ENCODE data around the gene GPR34.
A peak's percentile ranks its signal among the peaks of the same experiment; 100 is the strongest.
"Not testable (repeated sequence)": the region's sequence is repeated elsewhere in the genome, so short reads cannot be mapped to it uniquely, and the experiment has no call there.

GPR34 gene, protein sequence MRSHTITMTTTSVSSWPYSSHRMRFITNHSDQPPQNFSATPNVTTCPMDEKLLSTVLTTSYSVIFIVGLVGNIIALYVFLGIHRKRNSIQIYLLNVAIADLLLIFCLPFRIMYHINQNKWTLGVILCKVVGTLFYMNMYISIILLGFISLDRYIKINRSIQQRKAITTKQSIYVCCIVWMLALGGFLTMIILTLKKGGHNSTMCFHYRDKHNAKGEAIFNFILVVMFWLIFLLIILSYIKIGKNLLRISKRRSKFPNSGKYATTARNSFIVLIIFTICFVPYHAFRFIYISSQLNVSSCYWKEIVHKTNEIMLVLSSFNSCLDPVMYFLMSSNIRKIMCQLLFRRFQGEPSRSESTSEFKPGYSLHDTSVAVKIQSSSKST

GRCh38 chrX:41688835-41689234, at the start of gene GPR34:
GPR34 (plus strand) TSS chrX:41688973; CDS start chrX:41695634, 6,661 bp downstream.
- H3K9me3 Mint-ChIP-seq = no peaks in the 10 kb centered on the region
- H3K4me3 Mint-ChIP-seq = no peak within 1 kb of the TSS
- H3K27me3 Mint-ChIP-seq (ENCODE audit: low read depth) = no peaks in the 10 kb centered on the region
- H3K36me3 Mint-ChIP-seq (ENCODE audit: low read depth) = peaks cover 4% of the 10 kb centered on the region
- H3K27ac Mint-ChIP-seq = peak within 1 kb of the TSS; percentile 52
- DNase-seq (ENCODE audit: low spot score) = no peak
- peaks cover 25% of the 10 kb centered on the region for H3K4me1 Mint-ChIP-seq (ENCODE audit: low read depth)

DNA sequence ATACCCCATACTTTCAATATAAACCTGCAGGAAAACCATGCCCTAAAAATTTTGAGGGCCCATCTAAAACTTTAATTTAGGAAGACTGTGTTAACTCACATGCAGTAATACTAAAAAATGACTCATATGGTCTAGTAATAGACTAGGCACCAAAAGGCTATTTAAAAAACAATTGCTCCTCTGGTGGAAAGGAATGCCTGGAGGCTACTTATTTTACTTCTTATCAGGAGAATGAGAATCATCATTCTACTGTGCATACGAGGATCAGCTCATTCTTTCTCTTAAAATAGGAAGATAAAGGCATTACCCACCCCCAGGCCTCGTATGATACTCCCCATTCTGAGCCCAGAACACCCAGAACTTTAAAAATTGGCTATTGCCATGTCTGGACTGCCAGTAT, 42.6 kb upstream of the GPR34 start:
- not testable (repeated sequence) for H3K4me3 Mint-ChIP-seq; DNase-seq (ENCODE audit: low spot score); H3K4me1 Mint-ChIP-seq (ENCODE audit: low read depth); H3K27ac Mint-ChIP-seq; H3K27me3 Mint-ChIP-seq (ENCODE audit: low read depth)
- H3K9me3 Mint-ChIP-seq = peaks cover 31% of the 10 kb centered on the region
- H3K36me3 Mint-ChIP-seq (ENCODE audit: low read depth) = peaks cover 37% of the 10 kb centered on the region

- H3K4me3 Mint-ChIP-seq = no peak overlapping the region
- DNase-seq (ENCODE audit: low spot score) = no peak
- peaks cover 44% of the 10 kb centered on the region for H3K36me3 Mint-ChIP-seq (ENCODE audit: low read depth)
- no peak overlapping the region for H3K27ac Mint-ChIP-seq
- H3K9me3 Mint-ChIP-seq = peaks cover 10% of the 10 kb centered on the region
- H3K27me3 Mint-ChIP-seq (ENCODE audit: low read depth) = no peaks in the 10 kb centered on the region
- H3K4me1 Mint-ChIP-seq (ENCODE audit: low read depth) = peaks cover under 1% of the 10 kb centered on the region
Measured at GRCh38 chrX:41653125-41653524, 35.6 kb upstream of the GPR34 start.

DNA sequence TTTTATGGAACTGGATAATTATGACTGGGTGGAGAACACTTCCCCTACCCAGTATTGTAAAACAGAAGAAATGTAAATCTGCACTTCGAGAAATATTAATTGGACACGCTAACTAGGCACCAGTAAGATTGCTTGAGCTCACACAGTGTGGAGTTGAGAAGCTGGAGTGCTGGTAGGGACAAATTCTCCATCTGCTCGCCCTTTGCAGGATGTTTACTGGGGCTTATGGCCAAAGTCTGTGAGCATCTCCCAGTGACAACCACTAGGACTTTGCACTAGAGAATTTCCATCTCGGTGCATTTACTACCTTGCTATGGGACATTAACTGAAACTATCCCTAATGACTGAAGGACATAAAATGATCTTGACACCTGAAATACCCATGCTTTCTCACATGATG, 33.7 kb upstream of the GPR34 start:
- no peak for DNase-seq (ENCODE audit: low spot score)
- peaks cover 8% of the 10 kb centered on the region for H3K4me1 Mint-ChIP-seq (ENCODE audit: low read depth)
- H3K27me3 Mint-ChIP-seq (ENCODE audit: low read depth) = no peaks in the 10 kb centered on the region
- no peak overlapping the region for H3K4me3 Mint-ChIP-seq
- H3K9me3 Mint-ChIP-seq = no peaks in the 10 kb centered on the region
- H3K36me3 Mint-ChIP-seq (ENCODE audit: low read depth) = peaks cover 41% of the 10 kb centered on the region
- no peak overlapping the region for H3K27ac Mint-ChIP-seq

GRCh38 chrX:41655631-41656030, 33.1 kb upstream of the GPR34 start:
- Mint-ChIP-seq H3K27me3 (ENCODE audit: low read depth) (no peaks in the 10 kb centered on the region), H3K27ac (no peak overlapping the region), H3K4me1 (ENCODE audit: low read depth) (peaks cover 8% of the 10 kb centered on the region), H3K36me3 (ENCODE audit: low read depth) (peaks cover 41% of the 10 kb centered on the region), H3K4me3 (no peak overlapping the region), H3K9me3 (no peaks in the 10 kb centered on the region)
- no peak for DNase-seq (ENCODE audit: low spot score)

DNA sequence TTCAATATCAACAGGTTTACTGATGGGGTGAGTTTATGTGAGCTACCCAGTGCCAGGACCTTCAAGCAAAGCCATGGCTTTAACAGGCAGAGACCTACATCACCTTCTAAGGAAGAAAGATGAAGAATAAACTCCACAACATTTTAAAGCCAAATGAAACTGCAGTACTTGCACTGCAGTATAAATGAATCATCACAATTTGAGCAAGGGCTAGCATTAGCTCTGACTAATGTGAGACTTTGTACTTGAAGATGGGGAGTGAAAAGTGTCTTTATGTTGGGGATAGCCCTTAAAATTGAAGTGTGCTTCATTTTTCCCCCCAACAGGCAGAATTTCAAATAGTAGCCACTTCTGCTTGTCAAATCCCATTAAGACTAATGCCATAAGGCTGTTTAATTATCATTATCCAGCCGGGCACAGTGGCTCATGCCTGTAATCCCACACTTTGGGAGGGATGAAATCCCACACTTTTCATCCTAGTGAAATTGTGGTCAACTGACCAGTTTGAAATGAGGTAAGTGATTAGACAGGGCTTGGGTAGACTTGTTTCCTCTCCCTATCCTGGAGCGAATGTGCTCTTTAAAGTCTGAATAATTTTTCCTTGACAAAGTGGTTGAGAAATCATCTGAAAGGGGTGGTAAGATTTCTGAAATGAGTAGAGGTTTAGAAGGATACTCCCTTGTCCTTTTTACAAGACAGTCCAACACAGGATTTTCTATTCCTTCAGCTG, 27.2 kb upstream of the GPR34 start:
- H3K36me3 Mint-ChIP-seq (ENCODE audit: low read depth) = peaks cover 26% of the 10 kb centered on the region

DNA sequence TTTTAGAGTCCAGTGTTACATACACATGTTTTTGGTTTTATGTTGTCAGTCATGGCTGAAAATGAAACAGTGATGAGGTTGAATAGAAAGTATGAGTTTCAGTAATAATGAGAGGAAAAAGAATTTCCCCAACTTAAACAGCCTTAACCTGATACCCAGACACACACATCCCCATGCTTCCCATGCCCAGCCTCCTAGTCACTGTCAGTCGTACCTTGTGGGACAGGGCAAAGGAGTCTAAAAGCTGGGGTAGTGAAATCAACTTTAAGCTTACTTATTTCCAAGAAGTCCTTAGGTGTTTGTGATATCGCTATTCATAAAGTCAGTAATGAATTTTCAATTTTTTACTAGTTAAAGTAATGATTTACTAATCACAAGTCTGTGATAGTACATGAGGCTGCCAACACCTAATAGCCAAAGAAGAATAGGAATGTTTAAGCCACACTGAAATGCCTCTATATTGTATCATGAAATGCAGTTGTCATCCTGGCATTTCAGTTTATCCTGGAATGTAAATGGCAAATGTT, 24.3 kb upstream of the GPR34 start:
- no peak overlapping the region for H3K27ac Mint-ChIP-seq
- DNase-seq (ENCODE audit: low spot score) = peak; percentile 17
- H3K4me3 Mint-ChIP-seq = no peak overlapping the region
- no peaks in the 10 kb centered on the region for H3K9me3 Mint-ChIP-seq
- peaks cover 22% of the 10 kb centered on the region for H3K4me1 Mint-ChIP-seq (ENCODE audit: low read depth)
- peaks cover 14% of the 10 kb centered on the region for H3K36me3 Mint-ChIP-seq (ENCODE audit: low read depth)
- H3K27me3 Mint-ChIP-seq (ENCODE audit: low read depth) = no peaks in the 10 kb centered on the region

More for the DNA sequence above, 27.2 kb upstream of the GPR34 start:
- DNase-seq (ENCODE audit: low spot score) = no peak
- H3K27me3 Mint-ChIP-seq (ENCODE audit: low read depth) = no peaks in the 10 kb centered on the region
- H3K27ac Mint-ChIP-seq = no peak overlapping the region
- H3K4me3 Mint-ChIP-seq = no peak overlapping the region
- H3K9me3 Mint-ChIP-seq = no peaks in the 10 kb centered on the region
- H3K4me1 Mint-ChIP-seq (ENCODE audit: low read depth) = peaks cover 20% of the 10 kb centered on the region

GRCh38 chrX:41664908-41665307, 23.9 kb upstream of the GPR34 start:
- H3K27me3 Mint-ChIP-seq (ENCODE audit: low read depth) = no peaks in the 10 kb centered on the region
- no peak for DNase-seq (ENCODE audit: low spot score)
- H3K27ac Mint-ChIP-seq = no peak overlapping the region
- peaks cover 22% of the 10 kb centered on the region for H3K4me1 Mint-ChIP-seq (ENCODE audit: low read depth)
- H3K9me3 Mint-ChIP-seq = no peaks in the 10 kb centered on the region
- H3K4me3 Mint-ChIP-seq = no peak overlapping the region
- H3K36me3 Mint-ChIP-seq (ENCODE audit: low read depth) = peaks cover 17% of the 10 kb centered on the region

DNA sequence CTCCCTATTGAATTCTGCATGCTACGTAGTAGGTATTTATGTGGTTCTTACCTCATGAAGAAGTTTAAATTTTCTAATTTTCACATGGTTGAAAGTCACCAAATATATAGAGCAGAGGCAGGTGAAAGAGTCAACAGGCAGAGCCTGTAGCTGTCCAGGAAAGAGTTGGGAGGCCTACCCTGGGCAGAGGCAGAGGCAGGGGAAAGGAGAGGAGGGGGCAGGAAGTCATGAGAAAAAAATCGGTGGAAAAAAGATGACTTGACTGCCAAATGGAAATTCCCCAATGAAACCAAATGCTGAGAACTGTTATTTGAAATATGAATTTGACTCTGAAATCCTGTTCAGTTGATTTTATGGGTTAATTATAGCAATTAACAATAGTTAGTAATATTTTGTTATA, 23.1 kb upstream of the GPR34 start:
- Mint-ChIP-seq H3K4me3 (no peak overlapping the region), H3K4me1 (ENCODE audit: low read depth) (peaks cover 22% of the 10 kb centered on the region), H3K27ac (peak overlapping the region; percentile 24), H3K36me3 (ENCODE audit: low read depth) (peaks cover 17% of the 10 kb centered on the region), H3K27me3 (ENCODE audit: low read depth) (no peaks in the 10 kb centered on the region), H3K9me3 (no peaks in the 10 kb centered on the region)
- DNase-seq (ENCODE audit: low spot score) = no peak

- no peaks in the 10 kb centered on the region for H3K27me3 Mint-ChIP-seq (ENCODE audit: low read depth)
- peaks cover 20% of the 10 kb centered on the region for H3K36me3 Mint-ChIP-seq (ENCODE audit: low read depth)
- peak overlapping the region; percentile 65 for H3K27ac Mint-ChIP-seq
- no peaks in the 10 kb centered on the region for H3K9me3 Mint-ChIP-seq
- peak overlapping the region; percentile 32 for H3K4me3 Mint-ChIP-seq
- H3K4me1 Mint-ChIP-seq (ENCODE audit: low read depth) = peaks cover 22% of the 10 kb centered on the region
- DNase-seq (ENCODE audit: low spot score) = peak; percentile 5
Measured at GRCh38 chrX:41666251-41666650, 22.5 kb upstream of the GPR34 start.

GRCh38 chrX:41667631-41668030, 21.1 kb upstream of the GPR34 start:
- no peaks in the 10 kb centered on the region for H3K27me3 Mint-ChIP-seq (ENCODE audit: low read depth)
- H3K4me1 Mint-ChIP-seq (ENCODE audit: low read depth) = peaks cover 25% of the 10 kb centered on the region
- peak overlapping the region; percentile 65 for H3K27ac Mint-ChIP-seq
- no peak overlapping the region for H3K4me3 Mint-ChIP-seq
- H3K9me3 Mint-ChIP-seq = no peaks in the 10 kb centered on the region
- DNase-seq (ENCODE audit: low spot score) = no peak
- H3K36me3 Mint-ChIP-seq (ENCODE audit: low read depth) = peaks cover 26% of the 10 kb centered on the region

DNA sequence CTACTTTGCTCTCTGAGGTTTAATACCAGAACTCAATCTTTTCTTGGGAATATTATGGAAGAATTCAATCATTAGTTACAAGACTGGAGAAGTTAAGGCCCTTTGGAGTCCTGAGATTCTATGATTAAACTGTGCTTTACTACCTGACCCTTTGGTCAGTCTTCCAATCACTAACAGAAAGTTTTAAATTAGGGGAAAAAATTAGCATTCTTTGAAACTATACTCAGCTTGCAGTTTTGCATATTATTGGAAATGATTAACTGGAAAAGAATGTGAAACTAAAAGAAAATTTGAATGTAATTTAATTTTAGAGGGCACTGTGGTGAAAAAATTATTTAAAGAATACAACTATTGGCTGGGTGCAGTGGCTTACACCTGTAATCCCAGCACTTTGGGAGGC, 18.7 kb upstream of the GPR34 start:
- Mint-ChIP-seq H3K4me3 (no peak overlapping the region), H3K27ac (no peak overlapping the region), H3K4me1 (ENCODE audit: low read depth) (peaks cover 33% of the 10 kb centered on the region), H3K9me3 (no peaks in the 10 kb centered on the region), H3K36me3 (ENCODE audit: low read depth) (peaks cover 28% of the 10 kb centered on the region), H3K27me3 (ENCODE audit: low read depth) (no peaks in the 10 kb centered on the region)
- DNase-seq (ENCODE audit: low spot score) = no peak

DNA sequence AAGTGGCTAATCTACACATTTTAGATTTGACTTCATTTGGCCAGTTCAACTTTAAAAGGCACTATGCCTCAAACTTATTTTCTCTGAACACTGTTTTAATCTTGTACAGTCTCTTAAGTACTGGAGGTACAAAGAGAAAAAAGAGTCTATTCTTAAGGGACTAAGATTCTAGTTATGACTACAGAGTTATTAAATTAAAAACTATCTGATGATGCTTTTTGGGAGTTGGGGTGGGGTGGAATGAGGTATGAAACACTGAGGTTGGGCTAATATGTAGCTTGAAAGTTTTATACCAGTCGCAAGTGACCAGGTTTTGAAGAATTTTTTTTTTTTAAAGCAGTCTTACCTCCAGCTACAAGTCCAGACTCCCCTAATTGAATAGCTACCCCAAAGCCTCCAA, 17.7 kb upstream of the GPR34 start:
- peaks cover 26% of the 10 kb centered on the region for H3K36me3 Mint-ChIP-seq (ENCODE audit: low read depth)

GRCh38 chrX:41672643-41673042, 16.1 kb upstream of the GPR34 start:
- DNase-seq (ENCODE audit: low spot score) = no peak
- H3K27ac Mint-ChIP-seq = no peak overlapping the region
- peaks cover 24% of the 10 kb centered on the region for H3K4me1 Mint-ChIP-seq (ENCODE audit: low read depth)
- no peak overlapping the region for H3K4me3 Mint-ChIP-seq
- H3K9me3 Mint-ChIP-seq = no peaks in the 10 kb centered on the region
- peaks cover 29% of the 10 kb centered on the region for H3K36me3 Mint-ChIP-seq (ENCODE audit: low read depth)
- H3K27me3 Mint-ChIP-seq (ENCODE audit: low read depth) = no peaks in the 10 kb centered on the region

More for the DNA sequence above, 17.7 kb upstream of the GPR34 start:
- Mint-ChIP-seq H3K4me3 (no peak overlapping the region), H3K27ac (no peak overlapping the region), H3K4me1 (ENCODE audit: low read depth) (peaks cover 32% of the 10 kb centered on the region), H3K27me3 (ENCODE audit: low read depth) (no peaks in the 10 kb centered on the region), H3K9me3 (no peaks in the 10 kb centered on the region)
- DNase-seq (ENCODE audit: low spot score) = no peak

All from T-helper 2 cell treated with Interferon-gamma antibody and Interleukin-4, amounts not matched to agents 5 μg/mL and 100 μg/mL, for 36 hours (primary cell).